ENCODE measurements around the gene LRRC10. TPM values are rescaled to one million over a fixed set of nuclear protein-coding genes. Genes with fewer than 3 reads are reported as not detected.

LRRC10 gene
- polyA plus RNA-seq, 1 donor from 2014 or later = not detected

DNA sequence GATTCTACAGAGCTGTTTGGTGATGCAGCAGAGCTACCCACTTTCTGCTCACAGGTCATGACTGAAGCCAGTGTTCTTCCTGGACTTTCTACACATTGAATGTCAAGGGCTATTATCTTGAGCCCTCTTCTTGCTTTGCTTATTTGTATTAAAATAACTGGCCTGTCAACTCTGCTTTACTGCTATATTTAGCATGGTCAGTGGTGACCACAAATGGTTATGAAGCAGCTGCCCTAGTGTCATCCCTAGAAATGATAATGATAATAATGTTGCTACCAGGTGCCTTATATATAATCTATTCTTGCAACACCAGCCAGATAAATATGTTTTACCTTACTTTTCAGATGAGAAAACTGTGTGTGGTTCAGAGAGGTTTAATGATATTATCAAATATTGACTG lies 2.6 kb upstream of the LRRC10 start:
- Histone ChIP-seq H3K4me3 (ENCODE audit: low read length) (no peak overlapping the region), H3F3A (ENCODE audit: insufficient read depth, low read length, poor library complexity, severe bottlenecking) (no peaks in the 10 kb centered on the region), H3K9ac (ENCODE audit: low read length) (no peak overlapping the region), H3K9me2 (ENCODE audit: insufficient read depth, low read length) (no peaks in the 10 kb centered on the region), H3K27me3 (ENCODE audit: insufficient read depth, low read depth, low read length) (no peaks in the 10 kb centered on the region), H4K20me1 (ENCODE audit: insufficient read depth) (no peaks in the 10 kb centered on the region), H2AFZ (ENCODE audit: low read depth, low read length) (no peak overlapping the region), H3K9me3 (ENCODE audit: low read length) (no peaks in the 10 kb centered on the region), H3K4me2 (ENCODE audit: low read length) (no peak overlapping the region), H3K36me3 (ENCODE audit: insufficient read depth, low read length) (no peaks in the 10 kb centered on the region), H3K27ac (ENCODE audit: low read length) (no peak overlapping the region), H3K79me2 (replicated peaks; ENCODE audit: insufficient read depth, low read length) (no peaks in the 10 kb centered on the region)
- TF ChIP-seq RAD21 (conservative IDR thresholded peaks at IDR 0.05) (no peak), TAF1 (IDR thresholded peaks at IDR 0.05; ENCODE audit: low read depth) (no peak), EZH2 (IDR thresholded peaks at IDR 0.05; ENCODE audit: borderline replicate concordance, insufficient read depth, low read length, poor library complexity, severe bottlenecking) (no peak), REST (IDR thresholded peaks at IDR 0.05; ENCODE audit: borderline replicate concordance) (no peak), POLR2AphosphoS5 (IDR thresholded peaks at IDR 0.05) (no peak)

- no peak overlapping the region for H3K4me3 ChIP-seq (ENCODE audit: low read length)
Observed at GRCh38 chr12:69610126-69610525, 581 bp downstream of the LRRC10 start.

More at GRCh38 chr12:69610126-69610525, 581 bp downstream of the LRRC10 start:
- Histone ChIP-seq H2AFZ (ENCODE audit: low read depth, low read length) (no peak overlapping the region), H3K27ac (ENCODE audit: low read length) (no peak overlapping the region), H3K9me3 (ENCODE audit: low read length) (no peaks in the 10 kb centered on the region), H4K20me1 (ENCODE audit: insufficient read depth) (no peaks in the 10 kb centered on the region), H3K9me2 (ENCODE audit: insufficient read depth, low read length) (no peaks in the 10 kb centered on the region), H3K36me3 (ENCODE audit: insufficient read depth, low read length) (no peaks in the 10 kb centered on the region), H3K4me2 (ENCODE audit: low read length) (no peak overlapping the region), H3K27me3 (ENCODE audit: insufficient read depth, low read depth, low read length) (no peaks in the 10 kb centered on the region), H3K79me2 (replicated peaks; ENCODE audit: insufficient read depth, low read length) (no peaks in the 10 kb centered on the region), H3K9ac (ENCODE audit: low read length) (no peak overlapping the region), H3F3A (ENCODE audit: insufficient read depth, low read length, poor library complexity, severe bottlenecking) (no peaks in the 10 kb centered on the region)
- no peak for TF ChIP-seq TAF1 (IDR thresholded peaks at IDR 0.05; ENCODE audit: low read depth)
- TF ChIP-seq EZH2 (IDR thresholded peaks at IDR 0.05; ENCODE audit: borderline replicate concordance, insufficient read depth, low read length, poor library complexity, severe bottlenecking) = no peak
- no peak for TF ChIP-seq SMC3 (conservative IDR thresholded peaks at IDR 0.05; ENCODE audit: poor library complexity)
- no peak for TF ChIP-seq RAD21 (conservative IDR thresholded peaks at IDR 0.05)
- TF ChIP-seq MXI1 (conservative IDR thresholded peaks at IDR 0.05; ENCODE audit: poor library complexity, severe bottlenecking) = no peak
- TF ChIP-seq, protein P1, sequence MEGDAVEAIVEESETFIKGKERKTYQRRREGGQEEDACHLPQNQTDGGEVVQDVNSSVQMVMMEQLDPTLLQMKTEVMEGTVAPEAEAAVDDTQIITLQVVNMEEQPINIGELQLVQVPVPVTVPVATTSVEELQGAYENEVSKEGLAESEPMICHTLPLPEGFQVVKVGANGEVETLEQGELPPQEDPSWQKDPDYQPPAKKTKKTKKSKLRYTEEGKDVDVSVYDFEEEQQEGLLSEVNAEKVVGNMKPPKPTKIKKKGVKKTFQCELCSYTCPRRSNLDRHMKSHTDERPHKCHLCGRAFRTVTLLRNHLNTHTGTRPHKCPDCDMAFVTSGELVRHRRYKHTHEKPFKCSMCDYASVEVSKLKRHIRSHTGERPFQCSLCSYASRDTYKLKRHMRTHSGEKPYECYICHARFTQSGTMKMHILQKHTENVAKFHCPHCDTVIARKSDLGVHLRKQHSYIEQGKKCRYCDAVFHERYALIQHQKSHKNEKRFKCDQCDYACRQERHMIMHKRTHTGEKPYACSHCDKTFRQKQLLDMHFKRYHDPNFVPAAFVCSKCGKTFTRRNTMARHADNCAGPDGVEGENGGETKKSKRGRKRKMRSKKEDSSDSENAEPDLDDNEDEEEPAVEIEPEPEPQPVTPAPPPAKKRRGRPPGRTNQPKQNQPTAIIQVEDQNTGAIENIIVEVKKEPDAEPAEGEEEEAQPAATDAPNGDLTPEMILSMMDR (IDR thresholded peaks at IDR 0.05; ENCODE audit: poor library complexity, severe bottlenecking) = no peak
- TF ChIP-seq POLR2AphosphoS5 (IDR thresholded peaks at IDR 0.05) = no peak
- no peak for TF ChIP-seq REST (IDR thresholded peaks at IDR 0.05; ENCODE audit: borderline replicate concordance)
- TF ChIP-seq EP300 (conservative IDR thresholded peaks at IDR 0.05; ENCODE audit: poor library complexity, severe bottlenecking) = no peak
